Ishikawa (cell line): Measurements from ENCODE around the gene NMRK1.

Source experiments
- CEBPB ChIP-seq: IDR thresholded peaks from 2 replicates; pipeline ENCODE4 v1.6.1; 2012
- CREB1 ChIP-seq: IDR thresholded peaks from 2 replicates; pipeline ENCODE4 v1.6.1; 2012; ENCODE audit warnings: low read depth
- NFIC ChIP-seq: IDR thresholded peaks from 2 replicates; pipeline ENCODE4 v1.6.1; 2012
- RAD21 ChIP-seq: IDR thresholded peaks from 2 replicates; pipeline ENCODE4 v1.6.1; 2012; ENCODE audit warnings: low read depth
- YY1 ChIP-seq: IDR thresholded peaks from 2 replicates; pipeline ENCODE4 v1.6.1; 2012; ENCODE audit warnings: low read depth
- TF ChIP-seq, protein P1 (sequence below): IDR thresholded peaks from 2 replicates; pipeline ENCODE4 v1.6.1; 2012; ENCODE audit warnings: low read depth, mild to moderate bottlenecking

- TF ChIP-seq, protein P1, sequence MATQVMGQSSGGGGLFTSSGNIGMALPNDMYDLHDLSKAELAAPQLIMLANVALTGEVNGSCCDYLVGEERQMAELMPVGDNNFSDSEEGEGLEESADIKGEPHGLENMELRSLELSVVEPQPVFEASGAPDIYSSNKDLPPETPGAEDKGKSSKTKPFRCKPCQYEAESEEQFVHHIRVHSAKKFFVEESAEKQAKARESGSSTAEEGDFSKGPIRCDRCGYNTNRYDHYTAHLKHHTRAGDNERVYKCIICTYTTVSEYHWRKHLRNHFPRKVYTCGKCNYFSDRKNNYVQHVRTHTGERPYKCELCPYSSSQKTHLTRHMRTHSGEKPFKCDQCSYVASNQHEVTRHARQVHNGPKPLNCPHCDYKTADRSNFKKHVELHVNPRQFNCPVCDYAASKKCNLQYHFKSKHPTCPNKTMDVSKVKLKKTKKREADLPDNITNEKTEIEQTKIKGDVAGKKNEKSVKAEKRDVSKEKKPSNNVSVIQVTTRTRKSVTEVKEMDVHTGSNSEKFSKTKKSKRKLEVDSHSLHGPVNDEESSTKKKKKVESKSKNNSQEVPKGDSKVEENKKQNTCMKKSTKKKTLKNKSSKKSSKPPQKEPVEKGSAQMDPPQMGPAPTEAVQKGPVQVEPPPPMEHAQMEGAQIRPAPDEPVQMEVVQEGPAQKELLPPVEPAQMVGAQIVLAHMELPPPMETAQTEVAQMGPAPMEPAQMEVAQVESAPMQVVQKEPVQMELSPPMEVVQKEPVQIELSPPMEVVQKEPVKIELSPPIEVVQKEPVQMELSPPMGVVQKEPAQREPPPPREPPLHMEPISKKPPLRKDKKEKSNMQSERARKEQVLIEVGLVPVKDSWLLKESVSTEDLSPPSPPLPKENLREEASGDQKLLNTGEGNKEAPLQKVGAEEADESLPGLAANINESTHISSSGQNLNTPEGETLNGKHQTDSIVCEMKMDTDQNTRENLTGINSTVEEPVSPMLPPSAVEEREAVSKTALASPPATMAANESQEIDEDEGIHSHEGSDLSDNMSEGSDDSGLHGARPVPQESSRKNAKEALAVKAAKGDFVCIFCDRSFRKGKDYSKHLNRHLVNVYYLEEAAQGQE, result no peak
- TF ChIP-seq RAD21 (peak; percentile 34; the same call in 1 of the 2 replicates), CEBPB (no peak), CREB1 (no peak), NFIC (no peak), YY1 (no peak)
Observed at GRCh38 chr9:75083188-75083970, 4.6 kb downstream of the NMRK1 start.
